Esophagus muscularis mucosa (tissue), 3 donors: ENCODE data around the gene SNED1.

Experiments used
- POLR2A ChIP-seq: fragments of 450-650 bp; IDR thresholded peaks from one replicate; pipeline ENCODE4 v1.6.1; 2017; ENCODE audit warnings: antibody characterized with exemption, moderate library complexity, mild to moderate bottlenecking, low read depth
- POLR2AphosphoS5 ChIP-seq, 2 donors: sonication (generic); formaldehyde crosslinking; IDR thresholded peaks; one replicate each; pipeline ENCODE4 v1.6.1; 2017; ENCODE audit warnings: antibody characterized with exemption in 2 of 2
- TF ChIP-seq, protein P1 (sequence below), 3 experiments: fragments of 200-600 bp in 2 of 3; fragments of 450-650 bp in 1 of 3; sonication (generic) in 2 of 3; IDR thresholded peaks; one replicate each; pipeline ENCODE4 v1.5.1; 2017 to 2019; ENCODE audit warnings: antibody characterized with exemption in 3 of 3, mild to moderate bottlenecking in 2 of 3, moderate library complexity in 1 of 3

DNA sequence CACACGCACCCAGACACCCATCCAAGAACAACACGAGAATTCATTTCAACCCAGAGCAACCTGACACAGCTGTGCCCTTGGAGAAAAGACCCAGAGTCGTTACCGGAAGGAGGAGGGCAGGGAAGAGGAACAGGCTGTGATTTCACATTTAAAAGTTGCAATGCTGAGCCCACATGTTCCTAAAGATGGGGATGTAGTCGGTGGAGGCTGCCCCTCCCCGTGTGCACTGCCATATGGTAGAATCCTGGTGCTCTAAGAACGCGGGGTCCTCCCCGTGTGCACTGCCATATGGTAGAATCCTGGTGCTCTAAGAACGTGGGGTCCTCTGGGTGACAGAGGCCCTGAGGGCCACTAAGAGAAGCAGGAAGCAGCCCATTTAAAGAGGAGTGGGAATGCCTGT is 92.8 kb downstream of the SNED1 start:
- TF ChIP-seq, protein P1, sequence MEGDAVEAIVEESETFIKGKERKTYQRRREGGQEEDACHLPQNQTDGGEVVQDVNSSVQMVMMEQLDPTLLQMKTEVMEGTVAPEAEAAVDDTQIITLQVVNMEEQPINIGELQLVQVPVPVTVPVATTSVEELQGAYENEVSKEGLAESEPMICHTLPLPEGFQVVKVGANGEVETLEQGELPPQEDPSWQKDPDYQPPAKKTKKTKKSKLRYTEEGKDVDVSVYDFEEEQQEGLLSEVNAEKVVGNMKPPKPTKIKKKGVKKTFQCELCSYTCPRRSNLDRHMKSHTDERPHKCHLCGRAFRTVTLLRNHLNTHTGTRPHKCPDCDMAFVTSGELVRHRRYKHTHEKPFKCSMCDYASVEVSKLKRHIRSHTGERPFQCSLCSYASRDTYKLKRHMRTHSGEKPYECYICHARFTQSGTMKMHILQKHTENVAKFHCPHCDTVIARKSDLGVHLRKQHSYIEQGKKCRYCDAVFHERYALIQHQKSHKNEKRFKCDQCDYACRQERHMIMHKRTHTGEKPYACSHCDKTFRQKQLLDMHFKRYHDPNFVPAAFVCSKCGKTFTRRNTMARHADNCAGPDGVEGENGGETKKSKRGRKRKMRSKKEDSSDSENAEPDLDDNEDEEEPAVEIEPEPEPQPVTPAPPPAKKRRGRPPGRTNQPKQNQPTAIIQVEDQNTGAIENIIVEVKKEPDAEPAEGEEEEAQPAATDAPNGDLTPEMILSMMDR (IDR thresholded peaks at IDR 0.05): no peak
- no peak for TF ChIP-seq POLR2A
- TF ChIP-seq POLR2AphosphoS5 (IDR thresholded peaks at IDR 0.05): no peak
